HG02970 (cell line): ENCODE data around the gene JMJD1C.
A peak's percentile ranks its signal among the peaks of the same experiment; 100 is the strongest.
"Not testable (repeated sequence)": the region's sequence is repeated elsewhere in the genome, so short reads cannot be mapped to it uniquely, and the experiment has no call there.

Experiments
- ATAC-seq: cut with Tn5 transposase; IDR thresholded peaks from one replicate; pipeline ENCODE4 v1.9.1; 2021; ENCODE audit warnings: mild to moderate bottlenecking, moderate library complexity, moderate number of reproducible peaks; ENCODE audit not compliant: unreplicated experiment, low FRiP score

Gene JMJD1C

GRCh38 chr10:63199716-63200115, 266.1 kb downstream of the JMJD1C start:
- ATAC-seq = no peak

- ATAC-seq = no peak
Observed at GRCh38 chr10:63197344-63198092, 268.3 kb downstream of the JMJD1C start.

GRCh38 chr10:63192826-63193225, 273.0 kb downstream of the JMJD1C start:
- no peak for ATAC-seq

- ATAC-seq = no peak
Observed at GRCh38 chr10:63175534-63175933, 290.2 kb downstream of the JMJD1C start.

- ATAC-seq = peak; percentile 80
Observed at GRCh38 chr10:63173468-63174232, 292.1 kb downstream of the JMJD1C start.

GRCh38 chr10:63171926-63172325, 293.9 kb downstream of the JMJD1C start:
- no peak for ATAC-seq

GRCh38 chr10:63171255-63171855, 294.4 kb downstream of the JMJD1C start:
- ATAC-seq = no peak

GRCh38 chr10:63169624-63170023, 296.2 kb downstream of the JMJD1C start:
- no peak for ATAC-seq

- ATAC-seq = no peak
Observed at GRCh38 chr10:63168821-63169462, 296.8 kb downstream of the JMJD1C start.

GRCh38 chr10:63166742-63167258, 299.0 kb downstream of the JMJD1C start:
- no peak for ATAC-seq

GRCh38 chr10:63165249-63165648, 300.5 kb downstream of the JMJD1C start:
- ATAC-seq = no peak

- ATAC-seq = no peak
Observed at GRCh38 chr10:63164166-63164623, 301.6 kb downstream of the JMJD1C start.

GRCh38 chr10:63161592-63161991, 304.2 kb downstream of the JMJD1C start:
- no peak for ATAC-seq

GRCh38 chr10:63157845-63158624, 307.7 kb downstream of the JMJD1C start:
- no peak for ATAC-seq

GRCh38 chr10:63156236-63156635, 309.5 kb downstream of the JMJD1C start:
- ATAC-seq = no peak

GRCh38 chr10:63155388-63156020, 310.3 kb downstream of the JMJD1C start:
- ATAC-seq = no peak

GRCh38 chr10:63154546-63155387, 311.0 kb downstream of the JMJD1C start:
- no peak for ATAC-seq

- not testable (repeated sequence) for ATAC-seq
Observed at GRCh38 chr10:63153868-63154545, 311.8 kb downstream of the JMJD1C start.
